GM18907 (cell line): ENCODE results near the gene CHST11.
A peak's percentile ranks its signal among the peaks of the same experiment; 100 is the strongest.
"Not testable (repeated sequence)": the region's sequence is repeated elsewhere in the genome, so short reads cannot be mapped to it uniquely, and the experiment has no call there.

Experiments used
- ATAC-seq: cut with Tn5 transposase; IDR thresholded peaks from one replicate; pipeline ENCODE4 v1.9.1; 2021; ENCODE audit warnings: mild to moderate bottlenecking, moderate library complexity; ENCODE audit not compliant: unreplicated experiment

Gene CHST11

DNA sequence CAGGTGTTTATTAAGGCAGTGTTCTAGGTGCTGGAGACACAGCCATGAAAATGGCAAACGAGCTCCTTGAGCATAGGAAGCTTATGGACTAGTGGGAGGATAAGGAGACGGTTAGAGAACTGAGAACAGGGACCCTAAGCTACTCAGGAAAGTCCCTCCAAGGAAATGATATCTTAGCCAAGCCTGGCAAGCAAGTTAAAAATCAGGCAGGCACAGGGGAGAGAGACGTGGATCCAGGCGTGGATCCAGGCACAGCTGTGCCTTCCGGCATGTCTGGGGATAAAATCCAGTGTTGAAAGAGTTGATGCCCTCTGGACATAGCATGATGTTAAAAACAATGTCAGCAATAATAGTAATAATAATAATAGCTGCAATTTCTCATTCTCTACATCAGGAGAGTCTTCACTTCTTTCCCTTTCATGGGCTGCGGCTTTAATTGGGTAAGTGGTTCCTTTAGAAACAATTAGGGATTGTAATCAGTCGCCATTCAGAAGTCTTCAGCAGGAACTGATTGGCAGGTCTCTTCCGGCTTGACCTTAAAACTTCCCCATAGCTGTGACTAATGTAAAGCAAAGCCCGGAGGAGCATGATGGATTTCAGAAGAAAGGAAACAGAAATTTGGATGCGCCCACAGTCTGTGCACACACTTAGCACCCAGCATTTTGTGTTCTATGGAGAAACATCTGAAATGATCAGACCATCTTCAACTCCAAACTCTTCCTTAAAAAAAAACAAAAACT lies 271.1 kb downstream of the CHST11 start:
- ATAC-seq: no peak

- ATAC-seq: no peak
Measured at GRCh38 chr12:104729091-104729490, 272.3 kb downstream of the CHST11 start.

DNA sequence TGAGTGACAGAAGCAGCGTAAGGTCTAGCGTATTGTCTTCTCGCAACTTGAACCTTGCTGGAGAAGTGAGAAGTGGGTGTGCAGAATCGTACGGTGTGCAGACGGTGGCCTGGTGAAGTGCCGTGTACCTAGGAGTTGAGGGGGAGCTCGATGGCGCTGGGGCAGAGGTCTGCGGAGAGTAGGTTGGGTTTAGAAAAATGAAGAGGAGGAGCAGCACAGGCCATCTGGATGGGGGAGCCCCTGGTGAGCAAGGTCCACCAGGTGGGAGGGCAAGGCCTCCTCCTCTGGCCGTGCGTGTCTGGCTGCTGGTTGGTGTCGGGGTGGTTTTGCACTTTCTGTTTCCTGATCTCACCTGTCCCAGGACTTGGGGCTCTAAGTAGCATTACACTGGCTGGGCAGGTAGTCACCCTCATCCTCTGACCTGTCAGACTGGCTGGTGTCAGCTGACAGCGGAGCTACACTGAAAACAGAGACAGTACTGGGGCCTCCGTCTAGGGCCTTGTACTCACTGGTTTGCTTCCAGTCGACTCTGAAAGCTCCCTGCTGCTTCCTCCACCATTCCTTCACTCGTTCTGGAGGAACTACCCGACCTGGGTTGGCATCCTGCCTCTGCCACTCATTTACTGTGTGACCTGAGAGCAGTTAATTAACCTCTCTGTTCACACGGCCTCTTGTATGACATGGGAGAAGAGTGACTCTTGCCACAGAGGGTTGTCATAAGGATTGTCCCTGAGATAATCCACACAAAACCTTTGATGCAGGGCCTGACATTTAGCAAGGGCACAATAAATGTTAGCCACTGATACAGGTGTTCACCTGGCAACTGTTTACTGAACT lies 273.1 kb downstream of the CHST11 start:
- no peak for ATAC-seq

DNA sequence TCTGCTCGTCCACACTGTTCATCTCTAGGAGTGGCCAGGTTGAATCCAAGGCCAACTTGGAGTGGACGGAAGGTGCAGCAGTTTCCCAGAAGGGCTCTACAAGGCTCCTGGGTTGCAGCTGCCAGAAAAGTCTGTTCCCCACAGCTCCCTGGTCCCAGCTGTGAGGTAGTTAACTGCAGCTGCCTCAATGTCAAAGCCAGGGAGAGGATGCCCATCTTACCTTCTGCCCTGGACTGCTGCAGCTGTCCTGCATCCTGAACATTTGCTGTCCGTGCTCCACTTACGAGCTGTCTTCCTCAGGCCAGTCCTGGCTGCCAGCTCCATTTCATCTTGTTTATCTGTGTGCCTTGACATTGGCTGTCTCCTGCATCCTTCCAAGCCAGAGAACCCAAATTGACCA lies 274.0 kb downstream of the CHST11 start:
- no peak for ATAC-seq

- ATAC-seq: no peak
Measured at GRCh38 chr12:104733717-104734175, 277.0 kb downstream of the CHST11 start.

GRCh38 chr12:104734541-104735095 lies 277.9 kb downstream of the CHST11 start:
- ATAC-seq: no peak

DNA sequence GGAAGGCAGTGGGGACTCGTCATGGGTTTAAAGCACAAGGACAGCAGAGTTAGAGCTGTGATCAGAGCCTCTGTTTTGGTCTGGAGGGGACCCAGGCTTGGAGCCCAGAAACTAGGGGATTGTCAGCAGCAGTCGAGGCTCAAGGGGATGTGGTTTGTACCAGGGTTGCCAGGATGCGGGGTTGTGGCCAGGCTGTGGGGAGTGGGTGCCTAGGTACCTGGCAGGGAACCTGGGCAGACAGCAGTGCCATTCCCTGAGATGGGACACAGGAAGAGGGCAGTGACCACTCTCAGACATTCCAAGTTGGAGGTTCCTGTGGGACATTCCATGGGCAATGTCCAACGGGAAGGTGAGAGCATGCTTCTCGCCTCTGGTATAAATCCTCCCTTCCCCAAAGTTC lies 279.1 kb downstream of the CHST11 start:
- ATAC-seq: no peak

GRCh38 chr12:104736307-104736706 lies 279.6 kb downstream of the CHST11 start:
- ATAC-seq: no peak

DNA sequence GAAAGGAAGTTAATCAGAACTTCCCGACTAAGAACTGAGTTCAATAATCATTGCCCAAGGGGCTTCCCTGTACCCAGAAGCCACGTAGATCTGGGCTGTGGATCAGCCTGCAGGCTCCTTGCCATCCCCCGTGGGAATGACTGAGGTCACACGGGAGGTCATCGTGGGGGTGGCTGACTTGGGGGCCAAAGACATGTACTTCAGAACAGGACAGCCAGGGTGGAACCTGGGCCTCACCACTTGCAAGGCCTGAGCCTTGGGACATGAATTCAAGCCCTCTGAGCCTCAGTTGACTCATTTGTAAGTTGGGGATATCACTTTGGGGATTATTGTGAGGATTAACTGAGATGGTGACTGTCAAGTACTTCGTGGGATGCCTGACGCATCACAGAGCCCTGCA lies 280.4 kb downstream of the CHST11 start:
- no peak for ATAC-seq

DNA sequence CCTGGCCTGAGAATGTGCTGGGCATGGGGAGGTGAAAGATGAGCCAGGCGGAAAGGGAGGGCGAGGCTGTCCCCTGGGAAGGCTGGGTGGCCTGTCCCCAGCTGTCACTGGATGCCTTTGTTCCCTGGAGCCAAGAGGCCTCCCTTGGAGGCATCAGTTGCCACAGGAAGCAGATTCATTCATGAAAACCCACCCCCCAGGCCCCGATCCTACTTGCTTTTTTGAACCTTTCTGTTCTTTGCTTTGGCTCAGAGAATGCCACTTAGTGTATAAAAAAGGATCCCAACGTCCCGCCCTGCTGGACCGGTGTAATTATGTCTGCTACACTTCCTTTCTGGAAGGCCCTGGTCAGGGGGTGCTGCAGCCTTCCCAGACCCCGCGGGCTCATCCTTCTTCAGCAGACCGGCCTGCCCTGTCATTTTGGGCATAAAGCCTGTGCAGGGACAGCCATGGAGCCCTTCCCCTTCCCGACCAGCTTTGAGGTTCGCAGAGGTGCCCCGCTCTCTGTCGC lies 281.1 kb downstream of the CHST11 start:
- ATAC-seq: no peak

- no peak for ATAC-seq
Measured at GRCh38 chr12:104738331-104738730, 281.6 kb downstream of the CHST11 start.

DNA sequence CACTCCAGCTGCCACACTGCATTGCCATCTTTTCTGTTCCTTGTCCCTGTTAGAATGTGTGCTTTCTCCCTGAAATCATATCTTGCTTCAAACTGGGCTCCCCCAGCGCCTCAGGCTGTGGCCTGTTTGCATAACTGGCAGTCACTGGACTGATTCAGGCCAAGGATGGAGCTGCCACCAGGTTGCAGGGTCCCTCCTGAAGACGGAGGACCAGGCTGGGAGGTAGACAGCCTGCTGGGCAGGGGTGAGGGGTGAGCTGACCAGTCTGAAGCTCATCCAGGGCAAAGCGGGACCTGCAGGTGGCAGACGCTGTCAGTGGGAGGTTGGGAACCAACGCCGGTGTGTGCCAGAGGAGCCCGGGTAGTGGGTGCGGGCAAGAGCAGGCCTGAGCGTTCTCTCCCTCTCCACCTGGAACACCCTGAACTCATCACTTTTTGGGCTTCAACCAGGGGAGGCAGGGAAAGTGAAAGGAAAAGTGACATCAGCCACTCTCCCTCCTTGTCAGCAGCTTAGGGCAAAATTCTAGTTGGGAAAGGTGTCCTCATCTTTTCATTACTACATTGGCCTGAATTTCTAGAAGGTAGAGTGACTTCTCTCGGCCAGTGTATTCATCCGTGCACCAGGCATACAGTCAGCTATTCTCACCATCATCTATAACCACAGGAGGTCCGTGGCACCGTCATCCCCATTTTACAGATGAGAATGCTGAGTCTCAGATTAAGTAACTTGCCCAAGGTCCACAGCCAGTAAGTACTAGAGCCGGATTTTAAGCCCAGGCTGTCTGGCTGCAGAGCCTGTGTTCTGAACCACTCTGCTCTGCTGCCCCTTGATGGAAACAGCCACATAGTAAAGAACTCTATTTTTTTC lies 282.3 kb downstream of the CHST11 start:
- no peak for ATAC-seq

GRCh38 chr12:104740668-104741067 lies 283.9 kb downstream of the CHST11 start:
- peak; percentile 54 for ATAC-seq

DNA sequence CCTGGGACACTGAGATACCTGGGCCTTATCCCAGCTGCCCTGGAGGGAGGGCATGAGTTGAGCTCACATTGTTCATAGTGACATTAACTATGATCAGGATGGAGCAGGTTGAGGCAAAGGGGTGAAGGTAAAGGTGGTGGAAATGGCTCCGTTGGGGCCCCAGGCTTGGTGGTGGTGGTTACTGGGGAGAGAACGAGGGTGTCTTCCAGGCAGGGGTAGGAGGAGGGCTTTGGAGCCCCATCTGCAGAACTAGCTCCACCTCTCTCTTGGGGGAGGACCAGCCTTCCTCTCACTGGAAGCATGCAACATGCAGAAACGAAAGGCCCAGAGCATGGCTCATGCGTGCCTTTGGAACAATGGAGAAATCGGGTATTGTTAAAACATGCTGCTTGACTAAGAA lies 284.3 kb downstream of the CHST11 start:
- peak; percentile 11 for ATAC-seq

DNA sequence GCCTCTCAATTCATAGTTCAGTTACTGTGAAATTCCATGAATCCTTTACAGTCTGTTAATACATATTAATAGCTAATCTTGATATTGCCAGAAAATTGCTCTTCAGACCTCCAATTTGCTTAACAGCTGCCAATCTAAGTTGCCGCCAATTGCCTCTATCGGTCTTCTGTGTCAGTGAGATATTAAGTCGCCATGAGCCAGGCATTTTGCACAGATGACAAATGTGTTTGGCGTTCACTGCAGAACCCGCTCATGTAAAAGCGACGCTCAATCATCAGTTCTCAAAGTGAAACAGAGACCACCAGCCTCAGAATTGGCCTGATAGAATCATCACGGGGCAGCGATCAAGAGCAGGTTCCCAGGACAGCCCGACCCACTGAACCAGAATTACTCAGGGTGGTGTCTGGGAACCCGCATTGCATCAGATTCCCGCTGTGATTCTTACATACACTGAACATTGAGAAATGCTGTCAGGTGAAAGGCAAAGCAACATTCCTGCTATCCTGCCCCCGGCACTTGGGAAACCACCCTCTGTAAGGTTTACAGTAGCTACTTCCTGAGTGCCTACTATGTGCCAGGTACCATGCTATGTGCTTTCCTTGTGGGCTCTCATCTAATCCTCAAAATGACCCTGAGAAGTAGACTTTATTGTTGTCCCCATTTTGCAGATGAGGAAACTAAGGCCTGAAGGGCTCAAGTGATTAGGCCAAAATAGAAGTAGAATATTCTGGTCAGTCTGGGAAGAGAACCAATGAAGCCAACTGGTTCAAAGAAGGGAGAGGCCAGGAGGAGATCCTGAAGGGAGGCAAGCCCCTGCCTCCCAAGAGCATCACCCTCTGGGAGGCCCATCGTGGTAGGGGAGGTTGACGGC lies 285.0 kb downstream of the CHST11 start:
- ATAC-seq: no peak

- no peak for ATAC-seq
Measured at GRCh38 chr12:104742551-104743201, 285.9 kb downstream of the CHST11 start.

GRCh38 chr12:104743202-104743580 lies 286.4 kb downstream of the CHST11 start:
- no peak for ATAC-seq

DNA sequence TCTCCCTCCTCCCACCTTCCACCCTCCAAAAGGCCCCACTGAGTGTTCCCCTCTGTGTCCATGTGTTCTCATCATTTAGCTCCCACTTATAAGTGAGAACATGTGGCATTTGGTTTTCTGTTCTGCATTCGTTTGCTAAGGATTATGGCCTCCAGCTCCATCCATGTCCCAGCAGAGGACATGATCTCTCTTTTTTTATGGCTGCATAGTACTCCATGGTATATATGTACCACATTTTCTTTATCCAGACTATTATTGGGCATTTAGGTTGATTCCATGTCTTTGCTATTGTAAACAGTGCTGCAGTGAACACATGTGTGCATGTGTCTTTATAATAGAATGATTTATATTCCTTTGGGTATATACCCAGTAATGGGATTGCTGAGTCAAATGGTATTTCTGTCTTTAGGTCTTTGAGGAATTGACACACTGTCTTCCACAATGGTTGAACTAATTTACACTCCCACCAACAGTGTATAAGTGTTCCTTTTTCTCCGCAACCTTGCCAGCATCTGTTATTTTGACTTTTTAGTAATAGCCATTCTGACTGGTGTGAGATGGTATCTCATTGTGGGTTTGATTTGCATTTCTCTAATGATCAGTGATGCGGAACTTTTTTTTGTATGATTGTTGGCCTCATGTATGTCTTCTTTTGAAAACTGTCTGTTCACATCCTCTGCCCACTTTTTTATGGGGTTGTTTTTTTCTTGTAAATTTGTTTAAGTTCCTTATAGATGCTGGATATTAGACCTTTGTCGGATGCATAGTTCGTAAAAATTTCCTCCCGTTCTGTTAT lies 287.2 kb downstream of the CHST11 start:
- ATAC-seq: not testable (repeated sequence)
